Karpas-422 (cell line): ENCODE data around the gene PIGK. TPM values are rescaled to one million over a fixed set of nuclear protein-coding genes. Genes with fewer than 3 reads are reported as not detected.

ENCODE experiments used
- DNase-seq: peaks from one replicate; pipeline ENCODE4 v3.0.0-alpha.2; 2015
- H2AFZ ChIP-seq: fragments of 200-600 bp; sonication (generic); 2 replicates; pipeline ENCODE4 v1.6.1; 2014; ENCODE audit warnings: antibody characterized with exemption, low read length, mixed read lengths
- H3K27ac ChIP-seq: fragments of 200-600 bp; sonication (generic); 2 replicates; pipeline ENCODE4 v1.5.1; 2014; ENCODE audit warnings: mild to moderate bottlenecking, low read length, moderate library complexity
- H3K27me3 ChIP-seq: fragments of 200-600 bp; sonication (generic); 2 replicates; pipeline ENCODE4 v1.6.1; 2014; ENCODE audit warnings: low read length, mixed read lengths
- H3K36me3 ChIP-seq: fragments of 200-600 bp; sonication (generic); 2 replicates; pipeline ENCODE4 v1.6.1; 2014; ENCODE audit warnings: low read length, mixed read lengths; ENCODE audit not compliant: insufficient read depth
- H3K4me1 ChIP-seq: fragments of 200-600 bp; sonication (generic); 2 replicates; pipeline ENCODE4 v1.6.1; 2014; ENCODE audit warnings: mild to moderate bottlenecking, low read length, mixed read lengths
- H3K4me2 ChIP-seq: fragments of 200-600 bp; sonication (generic); 2 replicates; pipeline ENCODE4 v1.6.1; 2014; ENCODE audit warnings: low read length, low read depth, mild to moderate bottlenecking; ENCODE audit not compliant: poor library complexity, severe bottlenecking
- H3K4me3 ChIP-seq: fragments of 200-600 bp; sonication (generic); 2 replicates; pipeline ENCODE4 v1.5.1; 2014; ENCODE audit warnings: mild to moderate bottlenecking, antibody characterized with exemption, low read length, mixed read lengths
- H3K79me2 ChIP-seq: fragments of 200-600 bp; sonication (generic); 2 replicates; pipeline ENCODE4 v1.6.1; 2014; ENCODE audit warnings: mild to moderate bottlenecking, low read length, mixed read lengths
- H3K9ac ChIP-seq: fragments of 200-600 bp; sonication (generic); 2 replicates; pipeline ENCODE4 v1.6.0; 2014; ENCODE audit warnings: low read length
- H3K9me2 ChIP-seq: fragments of 200-600 bp; sonication (generic), shearing (Covaris generic); replicated peaks from 2 replicates; pipeline ENCODE4 v1.6.0; 2014; ENCODE audit warnings: mild to moderate bottlenecking, low read length, moderate library complexity; ENCODE audit not compliant: insufficient read depth
- H3K9me3 ChIP-seq: fragments of 300-700, 200-600 bp; sonication (generic); 2 replicates; pipeline ENCODE4 v1.6.1; 2014; ENCODE audit warnings: low read length, mixed read lengths
- H4K20me1 ChIP-seq: fragments of 200-600 bp; sonication (generic); 2 replicates; pipeline ENCODE4 v1.6.1; 2014; ENCODE audit warnings: mild to moderate bottlenecking, antibody characterized with exemption, low read length, low read depth; ENCODE audit not compliant: insufficient read depth
- total RNA-seq: library from RNA; depleted of rRNA; stranded (reverse); fragments of >200 nt; shearing (Covaris generic); gene quantifications from 2 replicates; pipeline ENCODE4 v1.2.3, GENCODE V29; 2014; ENCODE audit warnings: low replicate concordance

The PIGK gene
- total RNA-seq, 1 experiment from 2014 or later = 51.8 TPM

GRCh38 chr1:77121503-77121902, 97.7 kb downstream of the PIGK start:
- Histone ChIP-seq H3K79me2 (no peaks in the 10 kb centered on the region), H3K9me3 (no peaks in the 10 kb centered on the region), H3K27me3 (no peaks in the 10 kb centered on the region), H3K4me1 (peaks cover 7% of the 10 kb centered on the region), H3K9ac (no peak overlapping the region), H2AFZ (no peak overlapping the region), H4K20me1 (no peaks in the 10 kb centered on the region), H3K36me3 (no peaks in the 10 kb centered on the region), H3K9me2 (no peaks in the 10 kb centered on the region), H3K4me3 (no peak overlapping the region), H3K4me2 (no peak overlapping the region), H3K27ac (no peak overlapping the region)
- DNase-seq = no peak

- Histone ChIP-seq H3K4me2 (no peak overlapping the region), H3K27ac (no peak overlapping the region)
- DNase-seq = no peak
These were observed 98.3 kb downstream of the PIGK start for GRCh38 chr1:77120950-77121349.

GRCh38 chr1:77118712-77119111, 100.5 kb downstream of the PIGK start:
- Histone ChIP-seq H3K9ac (no peak overlapping the region), H4K20me1 (no peaks in the 10 kb centered on the region), H3K27ac (no peak overlapping the region), H3K9me2 (no peaks in the 10 kb centered on the region), H3K36me3 (no peaks in the 10 kb centered on the region), H3K9me3 (no peaks in the 10 kb centered on the region), H3K4me2 (no peak overlapping the region), H3K4me1 (no peaks in the 10 kb centered on the region; the same call in 1 of the 2 replicates), H3K27me3 (no peaks in the 10 kb centered on the region), H3K79me2 (no peaks in the 10 kb centered on the region), H2AFZ (no peak overlapping the region), H3K4me3 (no peak overlapping the region)
- no peak for DNase-seq

More at GRCh38 chr1:77120950-77121349, 98.3 kb downstream of the PIGK start:
- no peaks in the 10 kb centered on the region for H3K9me3 ChIP-seq
- peaks cover 2% of the 10 kb centered on the region for H3K4me1 ChIP-seq
- H4K20me1 ChIP-seq = no peaks in the 10 kb centered on the region
- H3K9ac ChIP-seq = no peak overlapping the region
- H3K36me3 ChIP-seq = no peaks in the 10 kb centered on the region
- no peaks in the 10 kb centered on the region for H3K27me3 ChIP-seq
- no peaks in the 10 kb centered on the region for H3K79me2 ChIP-seq
- H3K4me3 ChIP-seq = no peak overlapping the region
- H2AFZ ChIP-seq = no peak overlapping the region
- no peaks in the 10 kb centered on the region for H3K9me2 ChIP-seq

GRCh38 chr1:77104672-77105071, 114.6 kb downstream of the PIGK start:
- Histone ChIP-seq H3K9me3 (no peaks in the 10 kb centered on the region), H3K79me2 (no peaks in the 10 kb centered on the region), H3K36me3 (no peaks in the 10 kb centered on the region), H3K4me2 (no peak overlapping the region), H3K27ac (no peak overlapping the region), H3K9ac (no peak overlapping the region), H3K4me1 (no peaks in the 10 kb centered on the region), H2AFZ (no peak overlapping the region), H3K27me3 (no peaks in the 10 kb centered on the region), H4K20me1 (no peaks in the 10 kb centered on the region), H3K9me2 (no peaks in the 10 kb centered on the region), H3K4me3 (no peak overlapping the region)
- DNase-seq = no peak

- H3K9me2 ChIP-seq = no peaks in the 10 kb centered on the region
- H3K79me2 ChIP-seq = no peaks in the 10 kb centered on the region
- H3K27ac ChIP-seq = no peak overlapping the region
- H3K4me2 ChIP-seq = no peak overlapping the region
- H3K9me3 ChIP-seq = no peaks in the 10 kb centered on the region
- no peak overlapping the region for H2AFZ ChIP-seq
- H3K27me3 ChIP-seq = no peaks in the 10 kb centered on the region
- no peak overlapping the region for H3K9ac ChIP-seq
- no peak overlapping the region for H3K4me3 ChIP-seq
- H4K20me1 ChIP-seq = no peaks in the 10 kb centered on the region
- no peaks in the 10 kb centered on the region for H3K36me3 ChIP-seq
- DNase-seq = no peak
- H3K4me1 ChIP-seq = no peaks in the 10 kb centered on the region
These were observed 115.7 kb downstream of the PIGK start for GRCh38 chr1:77103486-77103885.

- Histone ChIP-seq H3K9me2 (no peaks in the 10 kb centered on the region), H3K4me2 (no peak overlapping the region), H3K27ac (no peak overlapping the region), H4K20me1 (no peaks in the 10 kb centered on the region), H3K36me3 (no peaks in the 10 kb centered on the region), H2AFZ (no peak overlapping the region), H3K27me3 (no peaks in the 10 kb centered on the region), H3K4me3 (no peak overlapping the region), H3K9me3 (no peaks in the 10 kb centered on the region), H3K79me2 (no peaks in the 10 kb centered on the region), H3K9ac (no peak overlapping the region), H3K4me1 (no peaks in the 10 kb centered on the region)
- no peak for DNase-seq
These were observed 118.4 kb downstream of the PIGK start for GRCh38 chr1:77100875-77101274.

- Histone ChIP-seq H4K20me1 (no peaks in the 10 kb centered on the region), H3K36me3 (no peaks in the 10 kb centered on the region), H3K9ac (no peak overlapping the region), H3K9me2 (no peaks in the 10 kb centered on the region), H3K79me2 (no peaks in the 10 kb centered on the region), H3K27me3 (no peaks in the 10 kb centered on the region), H3K4me2 (no peak overlapping the region), H3K9me3 (no peaks in the 10 kb centered on the region), H3K4me1 (no peaks in the 10 kb centered on the region), H3K4me3 (no peak overlapping the region), H2AFZ (no peak overlapping the region), H3K27ac (no peak overlapping the region)
- peak; percentile 4 for DNase-seq
These were observed 122.6 kb downstream of the PIGK start for GRCh38 chr1:77096496-77097255.

GRCh38 chr1:77095236-77095635, 124.0 kb downstream of the PIGK start:
- no peak overlapping the region for H3K4me2 ChIP-seq
- no peak overlapping the region for H3K27ac ChIP-seq
- H3K4me1 ChIP-seq = no peaks in the 10 kb centered on the region
- no peaks in the 10 kb centered on the region for H3K9me3 ChIP-seq
- no peaks in the 10 kb centered on the region for H3K79me2 ChIP-seq
- H3K9ac ChIP-seq = no peak overlapping the region
- H3K4me3 ChIP-seq = no peak overlapping the region
- no peaks in the 10 kb centered on the region for H3K27me3 ChIP-seq
- no peaks in the 10 kb centered on the region for H3K9me2 ChIP-seq
- no peak overlapping the region for H2AFZ ChIP-seq
- no peaks in the 10 kb centered on the region for H3K36me3 ChIP-seq
- peak; percentile 33 for DNase-seq
- no peaks in the 10 kb centered on the region for H4K20me1 ChIP-seq
